Right lobe of liver (tissue), 6 donors: ENCODE results near the gene RBFOX1. TPM values are rescaled to one million over a fixed set of nuclear protein-coding genes. Genes with fewer than 3 reads are reported as not detected.

Experiments used
- ATAC-seq, 4 donors: fragments of 200-7000 bp; cut with Tn5 transposase; one replicate each; pipeline ENCODE4 v1.9.1; 2020; ENCODE audit warnings: mild to moderate bottlenecking in 4 of 4, moderate library complexity in 4 of 4
- DNase-seq, 3 donors: peaks; one replicate each; pipeline ENCODE4 v3.0.0-alpha.2; 2020
- H3K27ac ChIP-seq, 3 donors: fragments of 200-600 bp; one replicate each; pipeline ENCODE4 v1.8.0; 2022
- H3K27me3 ChIP-seq, 2 donors: fragments of 200-600 bp; one replicate each; pipeline ENCODE4 v1.8.0; 2022
- H3K36me3 ChIP-seq, 4 donors: fragments of 200-600 bp; sonication (generic) in 1 of 4; one replicate each; pipeline versions ENCODE4 v1.5.1 to v1.8.0; 2017 to 2022; ENCODE audit warnings: control low read depth in 1 of 4
- H3K4me1 ChIP-seq, 4 donors: fragments of 200-600 bp; sonication (generic) in 1 of 4; one replicate each; pipeline versions ENCODE4 v1.5.1 to v1.8.0; 2017 to 2022; ENCODE audit warnings: control low read depth in 1 of 4
- H3K4me3 ChIP-seq, 3 donors: fragments of 200-600 bp; one replicate each; pipeline ENCODE4 v1.8.0; 2022
- H3K9me3 ChIP-seq, 4 donors: fragments of 200-600 bp; sonication (generic) in 1 of 4; one replicate each; pipeline versions ENCODE4 v1.5.1 to v1.8.0; 2017 to 2022; ENCODE audit warnings: control low read depth in 1 of 4
- POLR2A ChIP-seq: fragments of 450-650 bp; IDR thresholded peaks from one replicate; pipeline ENCODE4 v1.6.1; 2017; ENCODE audit warnings: antibody characterized with exemption, mild to moderate bottlenecking
- WGBS: methylation state at CpG from one replicate; pipeline ENCODE4 v1.1.6; 2018; ENCODE audit warnings: low coverage, low lambda C conversion rate; ENCODE audit not compliant: insufficient coverage; ENCODE audit errors: missing lambda C conversion rate; 5-methylcytosine and 5-hydroxymethylcytosine counted together
- intact Hi-C, 2 donors: fragments of 100-400 bp; cut with DNase I; formaldehyde crosslinking; loops; one replicate each; pipeline versions ENCODE4 v1.11.2 to v1.14.1; 2022
- total RNA-seq, 6 experiments: library from RNA; depleted of rRNA in 2 of 6; stranded (reverse); fragments of >200 nt in 2 of 6; fragmentation: NEBNext Ultra II Directional in 3 of 6; extraction: Animal tissue kit (Norgen Biotek cat#: 25700) in 3 of 6; gene quantifications; one replicate each; pipeline versions ENCODE4 v1.1.0 to v1.2.4, GENCODE V29; 2016 to 2023
- TF ChIP-seq, protein P1 (sequence below), 4 donors: fragments of 200-600 bp in 3 of 4; fragments of 450-650 bp in 1 of 4; IDR thresholded peaks; one replicate each; pipeline versions ENCODE4 v1.5.1 to v1.8.0; 2016 to 2022; ENCODE audit warnings: antibody characterized with exemption in 4 of 4, mild to moderate bottlenecking in 2 of 4
- donor health status: DM: no; HTN: yes; CAD: no.
- donor health status: DM: no; HTN: no; CAD: no.
- donor health status: DM: no; HTN: no; CAD: no.
- donor health status: DM: no; HTN: yes; CAD: no.
- donor health status: DM: no; HTN: yes; CAD: no.

RBFOX1 gene
- total RNA-seq, 6 experiments from 2014 or later, result 0.19 TPM; not detected in 5

DNA sequence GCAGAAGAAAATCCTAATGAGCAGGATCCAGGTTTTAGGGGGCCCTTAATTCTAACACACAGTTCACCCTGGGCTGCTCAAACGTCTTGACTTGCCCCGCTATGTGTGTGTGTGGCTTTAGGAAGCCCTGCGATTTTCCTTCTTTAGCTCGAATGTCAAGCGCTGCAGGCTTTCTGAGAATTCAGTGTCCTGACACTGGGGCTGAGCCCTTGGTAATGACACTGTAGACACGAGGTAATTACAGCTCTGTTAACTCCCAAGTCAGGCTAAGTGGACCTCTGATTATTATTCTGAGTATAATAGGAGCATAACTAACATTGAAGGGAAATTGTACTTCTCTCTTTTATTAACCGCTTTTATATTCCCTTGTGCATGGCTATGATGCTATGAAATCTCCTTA is 202.1 kb downstream of the RBFOX1 start:
- DNase-seq (no peak), ATAC-seq (no peak)
- H3K27ac ChIP-seq, result no peak overlapping the region
- TF ChIP-seq, protein P1, sequence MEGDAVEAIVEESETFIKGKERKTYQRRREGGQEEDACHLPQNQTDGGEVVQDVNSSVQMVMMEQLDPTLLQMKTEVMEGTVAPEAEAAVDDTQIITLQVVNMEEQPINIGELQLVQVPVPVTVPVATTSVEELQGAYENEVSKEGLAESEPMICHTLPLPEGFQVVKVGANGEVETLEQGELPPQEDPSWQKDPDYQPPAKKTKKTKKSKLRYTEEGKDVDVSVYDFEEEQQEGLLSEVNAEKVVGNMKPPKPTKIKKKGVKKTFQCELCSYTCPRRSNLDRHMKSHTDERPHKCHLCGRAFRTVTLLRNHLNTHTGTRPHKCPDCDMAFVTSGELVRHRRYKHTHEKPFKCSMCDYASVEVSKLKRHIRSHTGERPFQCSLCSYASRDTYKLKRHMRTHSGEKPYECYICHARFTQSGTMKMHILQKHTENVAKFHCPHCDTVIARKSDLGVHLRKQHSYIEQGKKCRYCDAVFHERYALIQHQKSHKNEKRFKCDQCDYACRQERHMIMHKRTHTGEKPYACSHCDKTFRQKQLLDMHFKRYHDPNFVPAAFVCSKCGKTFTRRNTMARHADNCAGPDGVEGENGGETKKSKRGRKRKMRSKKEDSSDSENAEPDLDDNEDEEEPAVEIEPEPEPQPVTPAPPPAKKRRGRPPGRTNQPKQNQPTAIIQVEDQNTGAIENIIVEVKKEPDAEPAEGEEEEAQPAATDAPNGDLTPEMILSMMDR (IDR thresholded peaks at IDR 0.05), result no peak
- no peak for TF ChIP-seq POLR2A
- no peak overlapping the region for H3K4me3 ChIP-seq
- no peaks in the 10 kb centered on the region for H3K36me3 ChIP-seq
- intact Hi-C loops, result no loop called here
- H3K9me3 ChIP-seq, result peaks cover 0 to 2% (median 0%) of the 10 kb centered on the region in 4 donors
- 57% methylated on average over 7 of the region's 7 CpGs for WGBS
- H3K4me1 ChIP-seq, result no peaks in the 10 kb centered on the region
- no peaks in the 10 kb centered on the region for H3K27me3 ChIP-seq

DNA sequence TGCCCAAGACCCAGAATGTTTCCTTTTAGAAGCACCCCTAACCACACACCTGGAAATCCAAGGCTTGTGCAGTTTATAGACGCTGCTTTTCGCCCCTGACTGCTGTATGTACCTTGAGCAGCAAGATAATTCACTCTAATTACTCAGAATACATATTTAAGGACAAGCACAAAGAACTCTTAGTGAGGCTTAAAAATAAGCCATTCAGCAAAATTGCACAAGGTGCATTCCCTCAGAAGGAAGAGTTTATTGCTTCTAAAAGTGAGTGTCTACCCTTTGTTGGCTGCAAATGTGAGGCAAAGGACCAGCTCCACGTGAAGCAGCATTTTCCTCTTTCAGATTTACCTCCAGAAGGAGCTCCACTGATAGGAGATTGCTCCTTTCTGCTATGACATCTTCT is 208.4 kb downstream of the RBFOX1 start:
- no peaks in the 10 kb centered on the region for H3K4me1 ChIP-seq
- H3K27ac ChIP-seq, result no peak overlapping the region
- peaks cover 0 to 2% (median 0%) of the 10 kb centered on the region in 4 donors for H3K9me3 ChIP-seq
- TF ChIP-seq POLR2A, result no peak
- TF ChIP-seq, protein P1 (IDR thresholded peaks at IDR 0.05), result no peak
- H3K36me3 ChIP-seq, result no peaks in the 10 kb centered on the region
- H3K27me3 ChIP-seq, result no peaks in the 10 kb centered on the region
- WGBS, result 37% methylated on average over 3 of the region's 3 CpGs
- intact Hi-C loops, result no loop called here
- DNase-seq (no peak), ATAC-seq (no peak)
- H3K4me3 ChIP-seq, result no peak overlapping the region

DNA sequence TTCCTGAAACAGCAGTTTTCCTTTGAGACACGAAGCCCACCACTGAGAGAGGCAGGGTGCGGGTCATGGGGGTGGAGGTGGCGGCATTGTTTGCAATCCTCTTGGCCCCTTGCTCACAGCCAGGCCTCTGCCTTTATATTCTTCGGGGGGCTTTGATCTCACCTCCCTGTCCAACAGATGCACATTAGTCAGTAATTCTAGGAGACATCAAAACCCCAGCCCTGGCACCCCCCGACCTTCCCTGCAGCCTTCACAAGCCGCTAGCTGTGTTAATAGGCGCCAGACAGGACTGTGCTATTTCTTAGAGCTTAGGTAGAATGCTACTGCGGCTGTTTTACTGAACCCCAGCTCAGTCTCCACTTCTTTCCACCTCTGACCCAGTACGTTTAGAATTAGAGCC is 212.6 kb downstream of the RBFOX1 start:
- Histone ChIP-seq H3K27ac (no peak overlapping the region), H3K4me3 (no peak overlapping the region), H3K36me3 (no peaks in the 10 kb centered on the region), H3K4me1 (no peaks in the 10 kb centered on the region), H3K27me3 (no peaks in the 10 kb centered on the region), H3K9me3 (no peaks in the 10 kb centered on the region)
- DNase-seq, result no peak
- WGBS, result 37% methylated on average over 5 of the region's 9 CpGs
- intact Hi-C loops, result no loop called here
- no peak for ATAC-seq
- no peak for TF ChIP-seq POLR2A

DNA sequence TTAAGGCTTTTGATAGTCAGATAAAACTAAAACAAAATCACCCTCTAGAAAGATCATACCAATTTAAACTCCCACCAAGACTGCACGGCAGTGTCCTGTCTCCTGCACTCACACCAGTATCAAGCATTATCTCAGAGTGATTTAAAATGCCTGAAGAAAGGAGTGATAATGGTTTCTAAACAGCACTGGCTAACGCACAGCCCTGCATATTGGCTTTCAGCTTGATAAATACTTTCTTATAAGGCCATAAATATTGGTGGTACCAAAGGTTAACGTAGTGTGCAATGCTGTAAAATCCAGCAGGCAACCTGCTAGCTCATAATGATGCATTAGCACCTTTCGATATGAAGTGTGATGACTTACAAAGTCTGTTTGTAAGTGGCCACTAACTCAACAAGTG is 214.3 kb downstream of the RBFOX1 start:
- 16% methylated on average over 4 of the region's 4 CpGs for WGBS
- no peaks in the 10 kb centered on the region for H3K36me3 ChIP-seq
- H3K4me1 ChIP-seq, result no peaks in the 10 kb centered on the region
- intact Hi-C loops, result no loop called here
- ATAC-seq, result no peak
- no peak for DNase-seq
- H3K9me3 ChIP-seq, result no peaks in the 10 kb centered on the region
- no peak for TF ChIP-seq POLR2A
- TF ChIP-seq, protein P1 (IDR thresholded peaks at IDR 0.05), result no peak
- H3K4me3 ChIP-seq, result no peak overlapping the region
- no peak overlapping the region for H3K27ac ChIP-seq
- no peaks in the 10 kb centered on the region for H3K27me3 ChIP-seq

DNA sequence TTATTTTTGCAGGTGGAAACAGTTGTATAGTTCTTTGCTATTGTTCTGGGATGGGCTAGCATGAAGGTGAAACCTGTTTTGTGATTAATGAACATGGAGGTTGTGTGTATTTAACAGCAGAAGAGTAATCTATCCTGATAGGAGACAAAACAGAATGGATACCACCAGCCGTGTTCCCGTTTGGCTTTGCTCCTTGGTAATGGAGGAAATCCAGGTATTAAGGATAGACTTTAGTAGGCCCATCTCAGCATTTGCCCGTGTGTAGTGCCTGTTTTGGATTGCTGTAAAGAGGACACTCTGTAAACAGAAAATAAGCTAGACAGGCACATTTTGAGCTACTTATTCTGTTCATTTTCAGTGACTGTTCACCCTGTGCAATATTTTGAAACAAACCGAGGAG is 215.1 kb downstream of the RBFOX1 start:
- Histone ChIP-seq H3K9me3 (no peaks in the 10 kb centered on the region), H3K4me1 (no peaks in the 10 kb centered on the region), H3K27ac (no peak overlapping the region), H3K36me3 (no peaks in the 10 kb centered on the region), H3K4me3 (no peak overlapping the region), H3K27me3 (no peaks in the 10 kb centered on the region)
- TF ChIP-seq, protein P1 (IDR thresholded peaks at IDR 0.05), result no peak
- no peak for TF ChIP-seq POLR2A
- intact Hi-C loops, result no loop called here
- no peak for ATAC-seq
- no peak for DNase-seq
- WGBS, result 42% methylated on average over 4 of the region's 4 CpGs
